ENCODE measurements around the gene ZFP82.

The ZFP82 gene

DNA sequence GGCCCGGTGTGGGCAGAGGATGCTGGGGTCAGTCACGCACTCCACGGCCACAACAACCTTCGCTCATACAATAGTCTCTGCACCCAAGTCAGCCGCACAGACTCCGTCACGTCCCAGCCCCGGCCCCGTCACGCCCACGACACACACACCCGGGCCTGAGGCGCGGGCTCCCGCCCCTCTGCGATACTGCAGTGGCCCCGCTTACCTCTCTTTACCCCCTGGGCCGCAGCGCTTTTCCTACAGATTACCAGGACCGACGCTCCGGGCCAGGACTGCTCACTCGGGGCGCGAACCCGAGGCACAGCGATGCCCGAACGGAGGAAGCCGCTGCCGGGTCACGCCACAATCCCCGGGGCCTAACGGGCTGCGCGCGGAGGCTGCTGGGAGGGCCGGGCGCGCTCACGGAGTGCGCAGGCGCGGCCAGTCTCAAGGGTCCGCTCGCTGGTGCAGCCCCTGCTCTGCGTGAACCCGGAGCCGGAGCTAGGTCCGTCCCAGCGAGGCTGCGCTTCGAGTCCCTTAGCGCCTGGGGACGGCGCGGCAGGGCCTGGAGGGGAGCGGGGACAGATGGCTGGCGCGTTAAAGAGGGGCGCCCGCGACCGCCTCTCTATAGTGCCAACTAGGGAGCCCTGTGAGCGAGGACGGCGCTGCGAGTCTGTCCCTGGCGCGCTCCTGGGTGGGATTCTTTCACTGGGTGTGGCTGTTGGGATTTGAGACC lies at the start of gene ZFP82:
TSS of gene ZFP82 (minus strand) at position 358 of the 715 bp plus-strand sequence. CDS start 8,855 bp downstream, outside the sequence.
- DNase-seq (ENCODE audit: low spot score), result peak; percentile 82

DNA sequence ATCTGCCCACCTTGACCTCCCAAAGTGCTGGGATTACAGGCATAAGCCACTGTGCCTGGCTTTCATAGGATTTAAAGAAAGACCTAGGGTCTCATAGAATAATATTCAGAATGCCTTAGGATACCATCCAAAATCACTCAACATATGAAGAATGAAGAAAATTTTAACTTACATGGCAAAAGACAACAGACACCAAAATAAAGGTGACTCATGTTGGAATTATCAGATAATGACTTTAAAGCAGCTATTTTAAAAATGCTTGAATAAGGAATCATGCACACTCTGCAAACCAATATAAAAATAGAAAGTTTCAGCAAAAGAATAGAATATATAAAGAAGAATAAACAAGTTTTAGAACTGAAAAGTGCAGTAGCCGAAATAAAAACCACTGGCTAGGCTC lies 41.6 kb upstream of the ZFP82 start:
- DNase-seq (ENCODE audit: low spot score), result no peak

DNA sequence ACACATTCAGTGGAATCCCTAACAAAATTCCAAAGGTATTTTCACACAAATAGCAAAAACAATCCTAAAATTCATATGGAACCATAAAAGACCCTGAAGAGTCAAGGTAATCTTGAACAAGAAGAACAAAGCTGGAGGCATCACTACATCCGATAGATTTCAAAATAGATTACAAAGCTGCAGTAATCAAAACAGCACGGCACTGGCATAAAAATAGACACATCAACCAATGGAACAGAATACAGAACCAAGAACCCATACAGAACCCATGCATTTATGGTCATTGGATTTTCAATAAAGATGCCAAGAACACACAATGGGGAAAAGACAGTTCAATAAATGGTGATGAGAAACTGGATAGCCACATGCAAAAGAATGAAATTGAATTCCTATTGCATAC lies 38.4 kb upstream of the ZFP82 start:
- DNase-seq (ENCODE audit: low spot score), result no peak

DNA sequence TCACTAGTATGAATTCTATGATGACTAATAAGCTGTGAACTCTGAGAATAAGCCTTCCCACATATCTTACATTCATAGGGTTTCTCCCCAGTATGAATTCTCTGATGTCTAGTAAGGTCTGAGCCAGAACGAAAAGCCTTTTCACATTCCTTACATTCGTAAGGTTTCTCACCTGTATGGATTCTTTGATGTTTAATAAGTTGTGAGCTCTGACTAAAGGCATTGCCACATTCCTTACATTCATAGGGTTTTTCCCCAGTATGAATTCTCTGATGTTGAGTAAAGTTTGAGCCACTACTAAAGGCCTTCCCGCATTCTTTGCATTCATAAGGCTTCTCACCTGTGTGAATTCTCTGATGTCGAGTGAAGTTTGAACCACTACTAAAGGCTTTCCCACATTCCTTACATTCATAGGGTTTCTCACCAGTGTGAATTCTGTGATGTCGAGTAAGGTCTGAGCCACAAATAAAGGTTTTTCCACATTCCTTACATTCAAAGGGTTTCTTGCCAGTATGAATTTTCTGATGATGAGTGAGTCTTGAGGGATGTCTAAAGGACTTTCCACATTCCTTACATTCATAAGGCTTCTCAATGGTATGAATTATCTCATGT lies 30.7 kb upstream of the ZFP82 start:
- DNase-seq (ENCODE audit: low spot score), result no peak

DNA sequence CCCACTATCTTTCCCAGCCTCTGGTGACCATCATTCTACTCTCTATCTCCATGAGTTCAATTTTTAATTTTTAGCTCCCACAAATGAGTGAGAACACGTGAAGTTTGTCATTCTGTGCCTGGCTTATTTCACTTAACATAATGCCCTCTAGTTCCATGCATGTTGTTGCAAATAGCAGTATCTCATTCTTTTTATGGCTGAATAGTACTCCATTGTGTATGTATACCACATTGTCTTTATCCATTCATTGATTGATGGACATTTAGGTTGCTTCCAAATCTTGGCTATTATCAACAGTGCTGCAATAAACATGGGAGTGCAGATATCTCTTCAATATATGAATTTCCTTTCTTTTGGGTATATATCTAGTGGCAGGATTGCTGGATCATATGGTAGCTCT lies 22.9 kb upstream of the ZFP82 start:
- DNase-seq (ENCODE audit: low spot score), result no peak

DNA sequence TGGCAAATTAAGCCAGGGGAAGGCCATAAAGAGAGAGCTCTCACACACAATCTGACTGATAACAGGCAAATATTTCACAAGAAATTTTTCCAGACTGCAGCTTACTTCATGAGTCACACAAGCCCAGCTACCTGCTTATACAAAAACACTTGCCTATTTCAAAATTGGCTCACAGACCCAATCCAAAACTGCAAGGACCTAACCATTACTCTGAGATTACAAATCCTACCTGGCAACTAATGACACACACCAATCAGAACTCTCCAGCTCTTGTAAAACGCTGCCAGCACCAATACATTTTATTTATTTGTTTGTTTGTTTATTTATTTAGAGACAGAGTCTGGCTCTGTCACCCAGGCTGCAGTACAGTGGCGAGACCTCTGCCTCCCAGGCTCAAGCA lies 18.1 kb upstream of the ZFP82 start:
- DNase-seq (ENCODE audit: low spot score), result no peak

DNA sequence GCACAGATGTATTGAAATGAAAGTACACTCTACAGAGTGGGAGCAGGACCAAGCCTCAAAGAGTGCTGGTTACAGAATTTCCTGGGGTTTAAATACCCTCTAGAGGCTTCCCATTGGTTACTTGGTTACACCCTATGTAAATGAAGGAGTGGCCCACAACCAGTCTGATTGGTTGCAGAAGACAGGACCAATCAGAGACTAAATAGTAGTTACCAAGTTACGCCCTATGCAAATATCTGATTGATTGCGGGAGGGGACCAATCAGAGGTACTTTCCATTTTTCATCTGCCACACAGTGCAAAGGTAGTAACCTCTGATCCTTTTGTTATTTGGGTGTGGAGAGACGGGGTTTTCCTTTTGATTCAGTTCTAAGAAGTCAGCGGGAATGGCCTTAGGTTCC lies 5.5 kb upstream of the ZFP82 start:
- no peak for DNase-seq (ENCODE audit: low spot score)

DNA sequence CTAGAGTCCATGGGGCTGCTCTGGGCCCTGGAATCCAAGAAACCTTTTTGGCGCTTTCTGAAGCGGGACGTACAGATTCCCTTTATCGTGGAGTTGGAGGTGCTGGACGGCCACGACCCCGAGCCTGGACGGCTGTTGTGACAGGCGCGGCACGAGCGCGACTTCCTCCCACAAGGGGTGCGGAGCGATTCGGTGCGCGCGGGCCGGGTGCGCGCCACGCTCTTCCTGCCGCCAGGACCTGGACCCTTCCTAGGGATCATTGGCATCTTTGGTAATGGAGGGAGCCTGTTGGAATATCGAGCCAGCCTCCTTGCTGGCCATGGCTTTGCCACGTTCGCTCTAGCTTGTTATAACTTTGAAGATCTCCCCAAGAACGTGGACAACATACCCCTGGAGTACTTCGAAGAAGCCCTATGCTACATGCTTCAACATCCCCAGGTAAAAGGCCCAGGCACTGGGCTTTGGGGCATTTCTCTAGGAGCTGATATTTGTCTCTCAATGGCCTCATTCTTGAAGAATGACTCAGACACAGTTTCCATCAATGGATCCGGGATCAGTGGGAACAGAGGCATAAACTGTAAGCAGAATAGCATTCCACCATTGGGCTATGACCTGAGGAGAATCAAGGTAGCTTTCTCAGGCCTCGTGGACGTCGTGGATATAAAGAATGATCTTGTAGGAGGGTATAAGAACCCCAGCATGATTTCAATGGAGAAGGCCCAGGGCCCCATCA lies 3.5 kb upstream of the ZFP82 start:
- DNase-seq (ENCODE audit: low spot score), result no peak

DNA sequence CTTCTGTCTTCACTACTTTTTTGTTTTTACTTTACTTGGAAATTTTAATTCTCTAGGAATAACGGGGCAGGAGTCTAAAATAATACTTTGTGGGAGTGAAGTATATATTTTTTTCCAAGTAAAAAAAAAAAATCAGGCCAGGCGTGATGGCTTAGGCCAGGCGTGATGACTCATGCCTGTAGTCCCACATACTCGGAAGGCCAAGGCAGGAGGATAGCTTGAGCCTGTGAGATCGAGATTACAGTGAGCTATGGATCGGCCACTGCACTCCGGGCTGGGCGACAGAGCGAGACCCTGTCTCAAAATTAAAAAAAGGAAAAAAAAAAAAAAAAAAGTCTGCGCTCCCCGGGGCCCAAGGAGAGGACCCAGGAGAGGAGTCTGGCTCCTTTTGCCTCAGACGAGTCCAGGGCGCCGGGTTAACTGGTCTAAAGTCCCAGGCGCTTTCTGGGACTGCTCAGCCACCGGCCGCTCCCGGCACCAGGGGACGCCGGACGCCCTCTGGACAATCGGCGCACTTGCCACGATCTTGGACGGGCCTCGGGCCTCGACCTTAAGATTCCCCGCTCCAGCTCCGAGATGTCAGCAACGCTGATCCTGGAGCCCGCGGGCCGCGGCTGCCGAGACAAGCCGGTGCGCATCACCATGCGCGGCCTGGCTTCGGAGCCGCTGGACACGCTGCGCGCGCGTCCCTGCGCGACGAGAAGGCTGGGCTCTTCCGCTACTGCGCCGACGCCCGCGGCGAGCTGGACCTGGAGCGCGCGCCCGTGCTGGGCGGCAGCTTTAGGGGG lies 2.7 kb upstream of the ZFP82 start:
- DNase-seq (ENCODE audit: low spot score), result peak; percentile 12

DNA sequence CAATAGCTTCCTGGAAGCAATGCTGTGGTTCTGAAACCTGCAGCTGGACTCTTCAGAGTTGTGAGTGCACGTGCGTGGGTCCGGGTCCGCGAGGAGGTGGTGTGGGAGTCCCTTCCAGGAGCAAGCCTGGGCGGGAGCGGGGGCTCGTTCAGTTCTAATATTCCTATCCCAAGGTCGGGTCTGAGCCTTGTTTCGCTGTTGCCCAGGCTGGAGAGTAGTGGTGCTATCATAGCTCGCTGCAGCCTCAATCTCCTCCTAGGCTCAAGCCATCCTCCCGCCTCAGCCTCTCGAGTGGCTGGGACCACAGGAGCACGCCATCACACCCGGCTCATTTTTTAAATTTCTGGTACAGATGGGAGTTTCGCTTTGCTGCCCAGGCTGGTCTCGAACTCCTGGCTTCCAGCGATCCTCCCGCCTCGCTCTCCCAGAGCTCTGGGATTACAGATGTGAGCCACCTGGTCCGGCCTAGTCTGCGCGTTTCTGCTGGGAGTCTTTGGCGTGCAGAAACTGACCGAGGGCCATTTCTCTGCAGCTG lies 625 bp downstream of the ZFP82 start:
- DNase-seq (ENCODE audit: low spot score), result no peak

DNA sequence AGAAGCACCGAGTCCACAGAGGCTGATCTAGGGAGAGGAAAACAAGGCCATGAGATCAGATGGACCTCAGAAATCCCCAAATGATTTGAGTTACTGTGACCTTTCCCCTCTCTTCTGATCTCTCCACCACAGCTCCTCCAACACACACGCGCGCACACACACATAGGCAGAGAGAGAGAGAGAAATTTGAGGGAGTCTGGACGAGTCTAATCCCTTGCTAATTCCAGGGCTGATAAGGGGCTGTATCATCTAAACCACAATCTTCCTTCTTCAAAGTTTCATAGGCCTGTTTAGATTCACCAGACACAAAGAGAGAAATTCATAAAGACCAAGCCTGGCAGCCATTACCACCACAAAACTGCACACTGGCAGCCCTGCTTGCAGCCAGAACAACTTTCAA lies 8.6 kb downstream of the ZFP82 start:
- no peak for DNase-seq (ENCODE audit: low spot score)

DNA sequence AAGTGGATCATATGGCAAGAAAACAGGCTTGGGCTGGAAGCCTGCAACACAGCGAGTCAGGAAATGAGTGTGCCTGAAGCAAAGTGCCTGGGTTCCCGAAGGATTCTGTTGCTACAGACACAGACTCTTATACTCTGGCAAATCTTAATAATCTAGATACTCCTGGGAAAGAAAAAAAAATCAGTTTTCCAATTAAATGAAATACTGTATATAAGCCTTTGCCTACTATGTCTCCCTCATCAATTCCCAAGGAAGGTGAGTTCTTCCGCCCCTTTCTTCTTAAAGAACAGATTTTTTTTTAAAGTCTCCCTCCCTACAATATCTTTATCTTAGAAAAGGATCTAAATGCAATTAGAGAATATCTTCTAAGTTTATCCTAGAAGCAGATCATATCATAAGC lies 10.3 kb downstream of the ZFP82 start:
- no peak for DNase-seq (ENCODE audit: low spot score)

DNA sequence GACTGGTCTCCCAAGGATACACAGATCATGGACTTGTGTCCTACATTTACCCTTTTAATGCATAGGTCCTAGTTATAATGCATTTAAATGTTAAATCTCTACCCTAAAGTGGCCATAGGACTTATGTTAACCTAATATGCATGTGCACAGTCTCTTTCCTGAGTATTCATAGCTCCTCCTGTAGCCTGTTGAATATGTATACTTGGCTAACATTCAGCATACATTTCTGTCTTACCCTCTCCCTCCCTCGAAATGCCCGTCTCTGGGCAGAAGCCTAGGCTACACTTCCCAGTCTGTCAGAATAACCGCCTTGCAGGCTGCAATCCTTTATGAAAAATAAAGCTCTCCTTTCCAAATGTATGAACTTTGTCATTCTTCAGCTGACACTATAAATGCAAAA lies 13.9 kb downstream of the ZFP82 start:
- DNase-seq (ENCODE audit: low spot score), result no peak

DNA sequence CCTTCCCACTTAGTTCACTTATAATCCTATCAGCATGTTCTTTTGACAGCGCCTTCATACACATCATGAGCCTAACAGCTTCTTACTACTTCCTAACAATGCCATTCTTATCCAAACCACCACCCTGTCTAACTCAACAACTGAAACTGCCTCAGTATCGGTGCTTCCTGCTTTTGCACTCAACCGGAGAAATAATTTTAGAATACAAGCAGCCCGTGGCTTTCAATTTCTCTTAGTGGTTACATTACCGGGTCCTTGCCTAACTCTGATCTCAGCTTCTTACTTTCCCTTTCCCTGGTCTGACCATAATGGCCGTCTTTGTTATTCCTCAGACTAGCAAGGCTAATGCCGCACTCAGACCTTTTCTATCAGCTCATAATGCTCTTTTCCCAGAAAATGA lies 17.0 kb downstream of the ZFP82 start:
- no peak for DNase-seq (ENCODE audit: low spot score)

DNA sequence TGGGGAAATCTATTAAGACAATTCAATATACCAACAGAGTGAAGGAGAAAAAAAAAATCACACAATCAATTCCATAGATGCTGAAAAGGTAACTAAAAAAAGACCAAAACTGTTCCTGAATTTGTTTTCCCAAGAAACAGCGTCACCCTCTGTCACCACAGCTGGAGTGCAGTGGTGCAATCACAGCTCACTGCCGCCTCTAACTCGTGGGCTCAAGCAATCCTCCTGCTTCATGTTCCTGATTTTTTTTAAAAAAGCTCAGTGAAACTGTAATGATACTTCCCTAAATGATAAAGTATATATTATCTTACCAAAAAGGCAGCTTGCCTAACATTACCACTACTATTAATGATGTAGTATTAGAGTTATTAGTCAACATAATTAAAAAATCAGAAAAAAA lies 19.9 kb downstream of the ZFP82 start:
- no peak for DNase-seq (ENCODE audit: low spot score)

DNA sequence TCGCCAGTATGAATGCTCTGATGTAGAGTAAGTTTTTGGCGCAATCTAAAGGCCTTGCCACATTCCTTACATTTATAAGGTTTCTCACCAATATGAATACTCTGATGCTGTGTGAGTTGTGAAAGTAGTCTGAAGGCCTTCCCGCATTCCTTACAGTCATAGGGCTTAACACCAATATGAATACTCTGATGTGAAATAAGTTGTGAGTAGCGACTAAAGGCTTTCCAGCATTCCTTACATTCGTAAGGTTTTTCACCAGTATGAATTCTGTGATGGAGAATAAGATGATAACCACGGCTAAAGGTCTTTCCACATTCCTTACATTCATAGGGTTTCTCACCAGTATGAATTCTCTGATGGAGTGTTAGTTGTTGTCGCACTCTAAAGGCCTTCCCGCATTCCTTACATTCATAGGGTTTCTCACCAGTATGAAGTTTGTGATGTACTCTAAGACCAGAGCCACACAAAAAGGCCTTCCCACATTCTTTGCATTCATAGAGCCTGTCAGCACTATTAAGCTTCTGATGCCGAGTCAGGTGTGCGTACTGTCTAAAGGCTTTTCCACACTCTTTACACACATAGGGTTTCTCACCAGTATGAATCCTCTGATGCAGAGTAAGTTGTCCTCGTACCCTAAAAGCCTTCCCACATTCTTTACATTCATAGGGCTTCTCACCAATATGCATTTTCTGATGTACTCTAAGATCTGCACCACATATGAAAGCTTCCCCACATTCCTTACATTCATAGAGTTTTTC lies 25.3 kb downstream of the ZFP82 start:
- DNase-seq (ENCODE audit: low spot score), result no peak

DNA sequence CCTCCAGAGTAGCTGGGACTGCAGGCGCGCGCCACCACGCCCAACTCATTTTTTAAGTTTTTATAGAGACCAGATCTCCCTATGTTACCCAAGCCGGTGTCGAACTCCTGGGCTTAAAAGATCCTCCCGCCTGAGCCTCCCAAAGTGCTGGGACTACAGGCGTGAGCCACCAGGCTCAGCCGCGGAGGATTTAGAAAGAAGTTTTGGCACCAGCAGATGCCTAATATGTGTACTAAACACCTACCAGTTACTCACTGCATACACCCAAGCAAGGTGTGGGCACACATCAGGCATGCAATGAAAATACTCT lies 39.0 kb downstream of the ZFP82 start:
- no peak for DNase-seq (ENCODE audit: low spot score)

DNA sequence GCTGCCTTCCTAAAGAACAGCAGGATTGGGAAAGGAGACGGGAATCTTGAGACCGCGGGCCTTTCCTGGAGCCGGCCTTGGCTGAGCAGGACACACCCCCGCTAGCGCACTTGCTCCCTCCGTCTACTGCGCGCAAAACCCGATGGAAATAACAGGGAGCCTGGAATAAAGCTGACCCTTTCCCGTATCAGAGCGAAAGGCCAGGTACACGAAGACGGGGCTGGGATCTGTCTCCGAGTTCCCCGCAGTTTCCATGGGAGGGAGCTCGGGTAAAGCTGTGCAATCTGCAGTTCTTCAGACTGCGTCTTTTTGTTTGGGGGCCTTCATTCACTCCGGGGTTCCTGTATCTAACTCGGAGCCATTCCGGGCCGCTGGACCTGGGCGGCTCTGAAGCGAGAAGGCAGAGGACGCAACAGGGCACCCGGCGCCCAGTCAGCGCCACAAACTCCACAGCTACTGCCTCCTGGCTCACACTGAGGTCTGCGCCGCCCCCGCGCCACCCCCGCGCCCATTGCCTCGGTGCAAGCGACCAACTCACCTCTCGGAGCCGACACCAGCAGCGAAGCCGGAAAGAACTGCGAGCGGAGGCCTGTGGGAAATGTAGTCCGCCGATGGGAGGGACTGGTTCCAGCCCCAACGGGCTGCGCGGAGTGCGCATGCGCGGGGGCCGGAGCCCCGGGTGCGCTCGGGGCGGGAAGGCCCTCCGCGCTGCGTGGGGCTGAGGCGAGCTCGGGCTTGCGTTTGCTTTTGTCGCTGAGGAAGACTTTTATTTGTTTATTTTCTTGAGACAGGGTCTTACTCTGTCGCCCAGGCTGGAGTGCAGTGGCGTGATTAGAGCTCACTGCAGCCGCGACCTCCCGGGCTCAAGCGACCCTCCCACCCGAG lies 39.6 kb downstream of the ZFP82 start, which contains the start of gene ZFP14:
TSS of gene ZFP14 (minus strand) at position 577 of the 885 bp plus-strand sequence. CDS start 11,309 bp downstream, outside the sequence.
- peak; percentile 95 for DNase-seq (ENCODE audit: low spot score)

DNA sequence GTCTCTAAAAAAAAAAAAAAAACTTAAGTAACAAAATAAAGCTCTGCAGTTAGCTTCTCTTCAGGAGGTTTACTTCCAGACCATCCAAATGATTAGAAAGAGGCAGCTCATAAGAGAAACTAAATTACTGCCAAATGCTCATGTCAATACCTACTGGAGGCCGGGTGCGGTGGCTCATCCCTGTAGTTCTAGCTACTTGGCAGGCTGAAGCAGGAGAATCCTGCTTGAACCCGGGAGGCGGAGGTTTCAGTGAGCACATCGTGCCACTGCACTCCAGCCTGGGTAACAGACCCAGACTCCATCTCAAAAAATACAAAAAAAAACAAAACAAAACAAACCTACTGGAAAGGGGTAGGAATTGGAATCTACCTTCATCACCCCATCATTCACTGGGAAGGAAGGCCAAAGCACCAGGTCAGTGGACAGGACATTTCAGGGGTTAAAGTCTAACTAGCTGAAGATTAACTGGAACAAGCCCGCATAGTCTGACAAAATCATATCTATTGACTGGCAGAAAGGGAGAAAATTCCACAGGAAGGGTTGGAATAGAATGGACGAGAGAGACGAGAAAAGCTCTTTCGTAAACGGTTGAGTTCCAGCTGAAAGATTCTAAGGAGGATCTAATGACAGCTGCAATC lies 40.8 kb downstream of the ZFP82 start:
- no peak for DNase-seq (ENCODE audit: low spot score)

DNA sequence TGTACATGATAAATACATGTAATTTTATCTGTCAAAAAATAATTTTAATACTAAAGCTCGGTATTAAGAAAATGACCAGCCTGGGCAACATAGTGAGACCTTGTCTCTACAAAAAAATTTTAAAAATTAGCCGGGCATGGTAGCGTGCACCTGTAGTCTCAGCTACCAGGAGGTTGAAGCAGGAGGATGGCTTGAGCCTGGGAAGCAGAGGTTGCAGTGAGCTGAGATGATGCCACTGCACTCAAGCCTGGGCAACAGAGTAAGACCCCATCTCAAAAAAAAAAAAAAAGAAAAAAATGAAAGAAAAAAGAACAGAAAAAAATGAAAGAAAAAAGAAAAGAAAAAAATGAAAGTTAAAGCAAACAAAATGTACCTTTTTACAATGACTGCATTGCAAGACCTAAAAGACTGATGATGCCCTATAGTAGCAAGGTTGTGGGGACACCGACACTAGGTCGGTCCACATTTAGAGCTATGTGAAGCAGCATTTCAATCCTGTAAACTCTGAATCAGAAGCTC lies 44.7 kb downstream of the ZFP82 start:
- DNase-seq (ENCODE audit: low spot score), result no peak
